ENCODE results near the gene GRM4.

GRM4 gene

GRCh38 chr6:34143196-34143883 lies 2.5 kb downstream of the GRM4 start:
- Histone ChIP-seq H3K4me3 (no peak overlapping the region), H3K9me3 (no peaks in the 10 kb centered on the region), H3K4me1 (no peaks in the 10 kb centered on the region; the same call in 1 of the 2 replicates), H3K27me3 (ENCODE audit: low read depth) (peaks cover 36% of the 10 kb centered on the region), H3K36me3 (replicated peaks) (no peaks in the 10 kb centered on the region)
- no peak for DNase-seq (ENCODE audit: low spot score in 2 of 2)
- in situ Hi-C loops (cut with MboI; ENCODE audit: low sequenced_read_pairs): no loop called here

- Histone ChIP-seq H3K4me1 (no peaks in the 10 kb centered on the region; the same call in 1 of the 2 replicates), H3K27me3 (ENCODE audit: low read depth) (peaks cover 39% of the 10 kb centered on the region), H3K9me3 (no peaks in the 10 kb centered on the region), H3K36me3 (replicated peaks) (no peaks in the 10 kb centered on the region), H3K4me3 (no peak overlapping the region)
- in situ Hi-C loops (cut with MboI; ENCODE audit: low sequenced_read_pairs): no loop called here
- no peak for DNase-seq (ENCODE audit: low spot score in 2 of 2)
Measured at GRCh38 chr6:34142061-34142998, 3.6 kb downstream of the GRM4 start.

GRCh38 chr6:34140075-34140474 lies 5.8 kb downstream of the GRM4 start:
- in situ Hi-C loops (cut with MboI; ENCODE audit: low sequenced_read_pairs): no loop called here
- Histone ChIP-seq H3K4me1 (no peaks in the 10 kb centered on the region; the same call in 1 of the 2 replicates), H3K36me3 (replicated peaks) (no peaks in the 10 kb centered on the region), H3K9me3 (no peaks in the 10 kb centered on the region), H3K4me3 (no peak overlapping the region), H3K27me3 (ENCODE audit: low read depth) (peaks cover 35% of the 10 kb centered on the region)
- no peak for DNase-seq (ENCODE audit: low spot score in 2 of 2)

- peaks cover 26% of the 10 kb centered on the region for H3K27me3 ChIP-seq (ENCODE audit: low read depth)
- in situ Hi-C loops (cut with MboI; ENCODE audit: low sequenced_read_pairs): no loop called here
- no peaks in the 10 kb centered on the region for H3K4me1 ChIP-seq
- no peaks in the 10 kb centered on the region for H3K9me3 ChIP-seq
- H3K36me3 ChIP-seq (replicated peaks): no peaks in the 10 kb centered on the region
- no peak overlapping the region for H3K4me3 ChIP-seq
- DNase-seq (ENCODE audit: low spot score in 2 of 2): no peak
Measured at GRCh38 chr6:34138914-34139510, 6.9 kb downstream of the GRM4 start.

- Histone ChIP-seq H3K27me3 (ENCODE audit: low read depth) (peaks cover 17% of the 10 kb centered on the region), H3K36me3 (replicated peaks) (no peaks in the 10 kb centered on the region), H3K9me3 (no peaks in the 10 kb centered on the region), H3K4me1 (no peaks in the 10 kb centered on the region), H3K4me3 (no peak overlapping the region)
- in situ Hi-C loops (cut with MboI; ENCODE audit: low sequenced_read_pairs): no loop called here
- no peak for DNase-seq (ENCODE audit: low spot score in 2 of 2)
Measured at GRCh38 chr6:34138191-34138590, 7.7 kb downstream of the GRM4 start.

GRCh38 chr6:34135541-34135940 lies 10.3 kb downstream of the GRM4 start:
- H3K9me3 ChIP-seq: no peaks in the 10 kb centered on the region
- peaks cover 15% of the 10 kb centered on the region for H3K27me3 ChIP-seq (ENCODE audit: low read depth)
- H3K4me1 ChIP-seq: no peaks in the 10 kb centered on the region
- DNase-seq (ENCODE audit: low spot score in 2 of 2): no peak
- H3K36me3 ChIP-seq (replicated peaks): no peaks in the 10 kb centered on the region
- in situ Hi-C loops (cut with MboI; ENCODE audit: low sequenced_read_pairs): no loop called here
- H3K4me3 ChIP-seq: no peak overlapping the region

- no peaks in the 10 kb centered on the region for H3K9me3 ChIP-seq
- no peak overlapping the region for H3K4me3 ChIP-seq
- H3K27me3 ChIP-seq (ENCODE audit: low read depth): peaks cover 11% of the 10 kb centered on the region
- H3K4me1 ChIP-seq: no peaks in the 10 kb centered on the region
- in situ Hi-C loops (cut with MboI; ENCODE audit: low sequenced_read_pairs): no loop called here
- DNase-seq (ENCODE audit: low spot score in 2 of 2): peak; percentile 56 to 80
- no peaks in the 10 kb centered on the region for H3K36me3 ChIP-seq (replicated peaks)
Measured at GRCh38 chr6:34132486-34133185, 13.3 kb downstream of the GRM4 start.

- peaks cover 10% of the 10 kb centered on the region for H3K27me3 ChIP-seq (ENCODE audit: low read depth)
- H3K4me1 ChIP-seq: no peaks in the 10 kb centered on the region
- H3K4me3 ChIP-seq: no peak overlapping the region
- in situ Hi-C loops (cut with MboI; ENCODE audit: low sequenced_read_pairs): no loop called here
- no peaks in the 10 kb centered on the region for H3K9me3 ChIP-seq
- no peaks in the 10 kb centered on the region for H3K36me3 ChIP-seq (replicated peaks)
- peak in 1 of 2 experiments; percentile 38 for DNase-seq (ENCODE audit: low spot score in 2 of 2)
Measured at GRCh38 chr6:34131326-34132290, 14.3 kb downstream of the GRM4 start.

- Histone ChIP-seq H3K4me1 (no peaks in the 10 kb centered on the region), H3K36me3 (replicated peaks) (no peaks in the 10 kb centered on the region), H3K9me3 (no peaks in the 10 kb centered on the region), H3K27me3 (ENCODE audit: low read depth) (peaks cover 3% of the 10 kb centered on the region), H3K4me3 (no peak overlapping the region)
- in situ Hi-C loops (cut with MboI; ENCODE audit: low sequenced_read_pairs): no loop called here
- no peak for DNase-seq (ENCODE audit: low spot score in 2 of 2)
Measured at GRCh38 chr6:34130862-34131261, 15.0 kb downstream of the GRM4 start.

GRCh38 chr6:34129753-34130152 lies 16.1 kb downstream of the GRM4 start:
- in situ Hi-C loops (cut with MboI; ENCODE audit: low sequenced_read_pairs): no loop called here
- Histone ChIP-seq H3K9me3 (no peaks in the 10 kb centered on the region), H3K36me3 (replicated peaks) (no peaks in the 10 kb centered on the region), H3K4me3 (no peak overlapping the region), H3K4me1 (no peaks in the 10 kb centered on the region), H3K27me3 (ENCODE audit: low read depth) (no peaks in the 10 kb centered on the region)
- no peak for DNase-seq (ENCODE audit: low spot score in 2 of 2)

GRCh38 chr6:34128045-34128444 lies 17.8 kb downstream of the GRM4 start:
- in situ Hi-C loops (cut with MboI; ENCODE audit: low sequenced_read_pairs): no loop called here
- no peaks in the 10 kb centered on the region for H3K4me1 ChIP-seq
- no peak overlapping the region for H3K4me3 ChIP-seq
- H3K27me3 ChIP-seq (ENCODE audit: low read depth): no peaks in the 10 kb centered on the region
- DNase-seq (ENCODE audit: low spot score in 2 of 2): no peak
- no peaks in the 10 kb centered on the region for H3K36me3 ChIP-seq (replicated peaks)
- H3K9me3 ChIP-seq: no peaks in the 10 kb centered on the region

GRCh38 chr6:34126419-34126818 lies 19.5 kb downstream of the GRM4 start:
- no peaks in the 10 kb centered on the region for H3K27me3 ChIP-seq (ENCODE audit: low read depth)
- no peak for DNase-seq (ENCODE audit: low spot score in 2 of 2)
- H3K36me3 ChIP-seq (replicated peaks): no peaks in the 10 kb centered on the region
- H3K4me1 ChIP-seq: no peaks in the 10 kb centered on the region
- H3K4me3 ChIP-seq: no peak overlapping the region
- in situ Hi-C loops (cut with MboI; ENCODE audit: low sequenced_read_pairs): no loop called here
- H3K9me3 ChIP-seq: no peaks in the 10 kb centered on the region

GRCh38 chr6:34125939-34126338 lies 19.9 kb downstream of the GRM4 start:
- H3K36me3 ChIP-seq (replicated peaks): no peaks in the 10 kb centered on the region
- in situ Hi-C loops (cut with MboI; ENCODE audit: low sequenced_read_pairs): no loop called here
- no peaks in the 10 kb centered on the region for H3K27me3 ChIP-seq (ENCODE audit: low read depth)

More at GRCh38 chr6:34125939-34126338, 19.9 kb downstream of the GRM4 start:
- no peak for DNase-seq (ENCODE audit: low spot score in 2 of 2)
- no peak overlapping the region for H3K4me3 ChIP-seq
- H3K9me3 ChIP-seq: no peaks in the 10 kb centered on the region
- H3K4me1 ChIP-seq: no peaks in the 10 kb centered on the region
